H1 (cell line): Measurements from ENCODE around the gene PLCH2.

Experiments
- CREB1 ChIP-seq: IDR thresholded peaks from 2 replicates; pipeline ENCODE4 v1.6.1; 2012; ENCODE audit warnings: inconsistent platforms
- GABPA ChIP-seq: IDR thresholded peaks from 2 replicates; pipeline ENCODE4 v1.6.1; 2011; ENCODE audit warnings: mild to moderate bottlenecking, low read length, moderate library complexity, borderline replicate concordance; ENCODE audit not compliant: insufficient read depth
- GTF2F1 ChIP-seq: IDR thresholded peaks from 2 replicates; pipeline ENCODE4 v1.6.1; 2012; ENCODE audit warnings: low read depth, low read length, improper control_type of control experiment, borderline replicate concordance
- KDM5A ChIP-seq: fragments of 200-600 bp; IDR thresholded peaks from 2 replicates; pipeline ENCODE4 v1.7.1; 2012; ENCODE audit warnings: mild to moderate bottlenecking, low read length, inconsistent platforms, mixed read lengths
- MAFK ChIP-seq: IDR thresholded peaks from 2 replicates; pipeline ENCODE4 v1.6.1; 2012; ENCODE audit warnings: low read depth, mild to moderate bottlenecking, improper control_type of control experiment, low read length
- POLR2A ChIP-seq, 2 experiments: IDR thresholded peaks; 1 replicate in 1 of 2; 2 replicates in 1 of 2; pipeline ENCODE4 v1.6.1; 2011; ENCODE audit warnings: low read depth in 2 of 2, low read length in 2 of 2, mild to moderate bottlenecking in 2 of 2; ENCODE audit errors: control extremely low read depth in 1 of 2
- RAD21 ChIP-seq, 2 experiments: IDR thresholded peaks in 1 of 2; conservative IDR thresholded peaks in 1 of 2; 2 replicates each; pipeline ENCODE4 v1.6.1; 2011; ENCODE audit warnings: low read depth in 2 of 2, low read length in 2 of 2, improper control_type of control experiment in 1 of 2, inconsistent platforms in 1 of 2, mild to moderate bottlenecking in 1 of 2, moderate library complexity in 1 of 2
- TF ChIP-seq, protein P1 (sequence below), 3 experiments: IDR thresholded peaks; 1 replicate in 2 of 3; 2 replicates in 1 of 3; pipeline versions ENCODE4 v1.5.1 to v1.6.1; 2011; ENCODE audit warnings: low read length in 3 of 3, mild to moderate bottlenecking in 3 of 3, inconsistent platforms in 2 of 3, low read depth in 1 of 3, moderate library complexity in 1 of 3; ENCODE audit not compliant: insufficient read depth in 1 of 3; ENCODE audit errors: control extremely low read depth in 1 of 3
- TF ChIP-seq, protein P2 (sequence below): IDR thresholded peaks from 2 replicates; pipeline ENCODE4 v1.6.1; 2012; ENCODE audit warnings: inconsistent platforms
- TF ChIP-seq, protein P3 (sequence below): IDR thresholded peaks from 2 replicates; pipeline ENCODE4 v1.6.1; 2012; ENCODE audit warnings: low read length, inconsistent platforms

DNA sequence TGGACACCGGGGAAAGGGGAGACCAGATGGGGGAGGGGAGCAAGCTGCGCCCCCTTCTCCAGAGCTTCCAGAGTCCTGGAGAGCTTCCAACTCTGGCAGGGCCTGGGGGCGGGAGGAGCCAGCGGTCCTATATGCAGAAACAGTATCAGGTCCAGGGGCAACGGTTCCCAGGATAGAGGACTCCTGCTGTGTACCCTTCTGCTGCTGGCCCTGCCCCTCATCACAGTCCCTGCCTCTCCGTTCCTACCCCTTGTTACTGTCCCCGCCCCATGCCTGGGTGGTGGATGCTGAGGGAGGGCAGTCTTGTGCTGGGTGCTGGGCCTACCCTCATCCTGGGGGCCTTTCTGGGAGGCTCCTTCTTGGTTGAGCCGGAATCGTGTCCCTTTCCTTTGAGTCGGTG, 44.6 kb upstream of the PLCH2 start:
- TF ChIP-seq, protein P1, sequence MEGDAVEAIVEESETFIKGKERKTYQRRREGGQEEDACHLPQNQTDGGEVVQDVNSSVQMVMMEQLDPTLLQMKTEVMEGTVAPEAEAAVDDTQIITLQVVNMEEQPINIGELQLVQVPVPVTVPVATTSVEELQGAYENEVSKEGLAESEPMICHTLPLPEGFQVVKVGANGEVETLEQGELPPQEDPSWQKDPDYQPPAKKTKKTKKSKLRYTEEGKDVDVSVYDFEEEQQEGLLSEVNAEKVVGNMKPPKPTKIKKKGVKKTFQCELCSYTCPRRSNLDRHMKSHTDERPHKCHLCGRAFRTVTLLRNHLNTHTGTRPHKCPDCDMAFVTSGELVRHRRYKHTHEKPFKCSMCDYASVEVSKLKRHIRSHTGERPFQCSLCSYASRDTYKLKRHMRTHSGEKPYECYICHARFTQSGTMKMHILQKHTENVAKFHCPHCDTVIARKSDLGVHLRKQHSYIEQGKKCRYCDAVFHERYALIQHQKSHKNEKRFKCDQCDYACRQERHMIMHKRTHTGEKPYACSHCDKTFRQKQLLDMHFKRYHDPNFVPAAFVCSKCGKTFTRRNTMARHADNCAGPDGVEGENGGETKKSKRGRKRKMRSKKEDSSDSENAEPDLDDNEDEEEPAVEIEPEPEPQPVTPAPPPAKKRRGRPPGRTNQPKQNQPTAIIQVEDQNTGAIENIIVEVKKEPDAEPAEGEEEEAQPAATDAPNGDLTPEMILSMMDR (IDR thresholded peaks at IDR 0.05; ENCODE audit: control extremely low read depth in 1 of 3, insufficient read depth in 1 of 3, low read depth in 1 of 3, low read length in 3 of 3) = no peak
- no peak for TF ChIP-seq RAD21 (IDR thresholded peaks at IDR 0.05 in 1 of 2, conservative IDR thresholded peaks at IDR 0.05 in 1 of 2; ENCODE audit: low read depth in 2 of 2, low read length in 2 of 2)
- TF ChIP-seq GTF2F1 = no peak
- TF ChIP-seq, protein P2, sequence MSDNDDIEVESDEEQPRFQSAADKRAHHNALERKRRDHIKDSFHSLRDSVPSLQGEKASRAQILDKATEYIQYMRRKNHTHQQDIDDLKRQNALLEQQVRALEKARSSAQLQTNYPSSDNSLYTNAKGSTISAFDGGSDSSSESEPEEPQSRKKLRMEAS = no peak
- no peak for TF ChIP-seq GABPA
- TF ChIP-seq, protein P3, sequence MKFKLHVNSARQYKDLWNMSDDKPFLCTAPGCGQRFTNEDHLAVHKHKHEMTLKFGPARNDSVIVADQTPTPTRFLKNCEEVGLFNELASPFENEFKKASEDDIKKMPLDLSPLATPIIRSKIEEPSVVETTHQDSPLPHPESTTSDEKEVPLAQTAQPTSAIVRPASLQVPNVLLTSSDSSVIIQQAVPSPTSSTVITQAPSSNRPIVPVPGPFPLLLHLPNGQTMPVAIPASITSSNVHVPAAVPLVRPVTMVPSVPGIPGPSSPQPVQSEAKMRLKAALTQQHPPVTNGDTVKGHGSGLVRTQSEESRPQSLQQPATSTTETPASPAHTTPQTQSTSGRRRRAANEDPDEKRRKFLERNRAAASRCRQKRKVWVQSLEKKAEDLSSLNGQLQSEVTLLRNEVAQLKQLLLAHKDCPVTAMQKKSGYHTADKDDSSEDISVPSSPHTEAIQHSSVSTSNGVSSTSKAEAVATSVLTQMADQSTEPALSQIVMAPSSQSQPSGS = no peak
- no peak for TF ChIP-seq MAFK
- no peak for TF ChIP-seq CREB1
- no peak for TF ChIP-seq KDM5A
- no peak for TF ChIP-seq POLR2A (IDR thresholded peaks at IDR 0.05; ENCODE audit: control extremely low read depth in 1 of 2, low read depth in 2 of 2, low read length in 2 of 2)
